ENCODE data around the gene POLK.

- TF ChIP-seq POLR2A (IDR thresholded peaks at IDR 0.05; ENCODE audit: low read length), result no peak
- no peak for TF ChIP-seq GATA1 (IDR thresholded peaks at IDR 0.05; ENCODE audit: low read depth, low read length)
Measured at GRCh38 chr5:75524591-75524990, 12.9 kb downstream of the POLK start.
